Measurements from ENCODE around the gene MTHFSD.

MTHFSD gene

DNA sequence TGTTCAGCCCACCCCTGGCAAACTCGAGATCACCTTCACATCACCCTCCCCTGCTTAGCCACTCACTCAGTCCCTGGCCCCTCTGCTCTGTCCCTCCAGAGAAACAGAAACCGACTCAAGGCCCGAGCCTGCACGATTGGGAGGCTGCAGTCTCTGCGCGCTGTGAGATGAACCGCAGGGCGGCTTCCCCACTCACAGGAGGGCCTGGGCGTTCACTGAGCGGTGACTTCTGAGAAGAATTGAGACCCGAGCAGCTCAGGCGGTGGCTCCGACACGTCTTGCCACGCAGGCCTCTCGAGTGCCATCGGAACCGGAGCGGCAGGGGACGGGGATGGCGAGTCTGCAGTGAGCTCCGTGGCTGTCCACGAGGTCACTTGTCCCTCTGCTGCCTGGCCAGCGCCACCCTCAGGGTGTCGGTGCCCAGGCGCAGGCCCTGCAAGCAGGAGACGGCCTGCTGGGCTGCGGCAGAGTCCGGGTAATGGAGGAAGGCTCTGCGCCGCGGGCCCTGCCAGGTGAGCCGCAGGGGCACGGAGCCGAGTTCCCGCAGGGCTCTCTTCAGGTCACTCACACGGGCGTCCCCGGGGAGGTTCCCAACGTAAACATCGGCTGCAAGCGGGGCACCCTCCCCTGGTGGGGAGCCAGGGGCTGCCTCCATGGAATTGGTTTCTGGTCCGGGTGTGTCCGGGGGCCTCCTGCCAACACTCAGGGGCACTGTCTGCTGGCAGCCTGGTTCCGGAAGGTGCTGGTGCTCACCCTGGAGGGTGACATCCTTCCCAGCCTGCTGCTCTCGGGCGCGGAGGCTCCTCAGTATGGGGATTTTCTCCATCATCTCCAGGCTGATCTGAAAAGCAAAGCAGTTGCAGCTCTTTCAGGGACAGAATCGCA lies 23.2 kb downstream of the MTHFSD start:
- in situ Hi-C loops (cut with HindIII; ENCODE audit: low sequenced_read_pairs): no loop called here

DNA sequence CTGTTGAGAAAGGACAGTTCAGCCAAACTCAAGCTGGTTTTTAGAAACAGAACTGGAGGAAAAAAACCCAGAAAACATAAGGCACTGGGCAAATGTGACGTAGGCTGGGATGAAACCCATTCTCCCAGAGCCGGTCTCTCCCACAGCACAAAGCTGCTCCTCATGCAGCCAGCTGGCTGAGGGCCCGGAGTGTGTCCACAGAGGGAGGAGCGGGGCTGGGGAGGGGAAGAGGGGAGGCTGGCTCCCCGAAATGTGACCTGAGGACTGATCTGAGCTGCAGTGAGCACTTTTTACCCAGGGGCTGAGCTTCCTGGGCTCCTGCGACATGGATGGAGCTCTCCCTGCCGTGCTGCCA lies 23.9 kb downstream of the MTHFSD start:
- in situ Hi-C loops (cut with HindIII; ENCODE audit: low sequenced_read_pairs): no loop called here

DNA sequence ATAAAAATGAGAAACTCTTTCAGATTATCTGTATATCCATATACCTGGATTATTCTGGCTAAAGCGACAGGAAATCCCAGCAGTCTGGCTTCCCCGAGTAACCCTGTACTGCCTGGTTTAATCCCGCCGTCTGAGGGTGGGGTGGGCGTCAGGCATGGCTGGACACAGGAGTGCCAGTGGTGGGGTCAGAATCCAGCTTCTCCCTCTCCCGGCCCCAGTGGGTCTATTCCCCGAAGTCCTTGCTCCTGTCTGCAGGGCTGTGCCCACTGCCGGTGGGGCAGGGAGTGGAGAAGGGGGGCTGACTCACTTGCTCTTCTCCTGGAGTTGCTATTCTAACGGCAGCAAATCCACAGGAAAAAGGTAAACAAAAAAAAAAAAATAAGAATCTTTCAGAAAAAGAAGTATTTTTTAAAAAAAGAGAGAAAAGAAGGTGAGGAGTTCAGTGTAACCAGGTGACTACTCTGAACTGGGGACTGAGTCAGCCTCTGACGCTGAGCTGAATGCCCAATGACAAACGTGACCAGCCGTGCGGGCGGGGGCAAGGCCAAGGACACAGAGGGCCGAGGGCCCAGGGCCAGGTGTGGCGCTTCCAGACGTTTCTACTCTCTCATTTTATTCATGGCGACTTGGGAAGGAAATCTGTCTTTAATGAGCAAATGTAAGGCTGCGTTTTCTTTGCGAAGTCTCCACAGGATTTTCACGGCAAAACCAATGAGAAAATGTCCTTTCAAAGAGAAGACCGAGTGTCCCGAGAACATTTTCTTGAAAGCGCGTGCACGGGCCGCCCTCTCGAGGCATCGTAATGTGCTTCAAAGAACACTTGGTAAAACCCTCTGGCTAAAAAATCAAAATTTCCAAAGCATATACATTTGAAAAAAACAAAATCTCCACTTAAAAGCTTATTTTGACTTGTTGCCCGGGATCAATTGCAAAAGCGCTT lies 24.5 kb downstream of the MTHFSD start:
- in situ Hi-C loops (cut with HindIII; ENCODE audit: low sequenced_read_pairs): no loop called here

DNA sequence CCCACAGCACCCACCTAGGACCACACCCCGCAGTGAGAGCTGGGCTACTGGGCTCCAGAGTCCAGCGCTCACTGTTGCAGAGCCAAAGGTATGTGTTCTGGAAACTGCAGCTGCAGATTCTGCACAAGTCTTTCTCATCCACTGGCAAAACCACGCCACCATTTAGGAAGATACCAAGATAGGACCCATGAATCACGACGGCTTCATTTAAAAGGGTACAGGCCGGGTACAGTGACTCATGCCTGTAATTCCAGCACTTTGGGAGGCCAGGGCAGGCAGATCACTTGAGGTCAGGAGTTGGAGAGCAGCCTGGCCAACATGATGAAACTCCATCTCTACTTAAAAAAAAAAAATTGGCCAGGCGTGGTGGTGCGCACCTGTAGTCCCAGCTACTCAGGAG lies 25.9 kb downstream of the MTHFSD start:
- in situ Hi-C loops (cut with HindIII; ENCODE audit: low sequenced_read_pairs): no loop called here

DNA sequence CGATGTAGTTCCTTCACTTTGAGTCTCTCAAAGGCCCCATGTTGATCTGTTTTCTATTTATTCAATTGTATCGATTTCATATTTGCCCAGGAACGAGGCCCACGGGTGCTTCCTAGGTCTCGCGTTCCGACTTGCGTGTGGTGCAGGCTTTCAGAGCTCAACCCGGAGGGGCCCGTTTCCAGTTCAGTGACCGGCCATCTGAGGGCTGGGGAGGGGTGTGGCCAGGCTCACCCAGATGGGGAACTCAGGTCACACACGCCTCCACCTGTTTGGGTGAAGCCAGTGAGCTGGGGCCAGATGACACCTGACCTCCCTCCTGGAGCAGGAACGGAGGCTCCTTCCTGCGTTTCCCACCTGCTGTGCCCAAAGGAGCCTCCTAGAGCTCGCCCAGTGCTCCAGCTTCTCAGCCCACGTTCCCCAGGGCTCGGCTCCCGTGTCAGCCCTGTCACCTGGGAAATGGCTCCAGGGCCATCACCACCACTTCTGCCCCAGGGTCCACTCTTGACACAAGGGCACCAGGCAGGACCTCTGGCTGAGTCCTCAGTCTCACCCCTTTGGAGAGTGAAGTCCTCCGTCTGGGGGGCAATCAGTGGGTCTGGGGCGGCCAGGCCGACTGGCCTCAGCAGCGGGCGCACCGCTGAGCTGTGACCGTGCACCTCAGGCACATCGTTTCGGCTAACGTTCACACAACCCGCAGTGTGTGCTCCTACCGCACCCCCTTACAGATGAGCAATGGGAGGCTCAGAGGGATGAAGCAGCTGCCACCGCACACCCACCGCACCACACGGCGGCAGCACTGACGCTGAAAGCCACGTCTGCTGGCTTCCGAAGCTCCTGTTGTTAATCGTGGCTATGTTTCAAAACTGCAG lies 26.7 kb downstream of the MTHFSD start:
- in situ Hi-C loops (cut with HindIII; ENCODE audit: low sequenced_read_pairs): no loop called here

DNA sequence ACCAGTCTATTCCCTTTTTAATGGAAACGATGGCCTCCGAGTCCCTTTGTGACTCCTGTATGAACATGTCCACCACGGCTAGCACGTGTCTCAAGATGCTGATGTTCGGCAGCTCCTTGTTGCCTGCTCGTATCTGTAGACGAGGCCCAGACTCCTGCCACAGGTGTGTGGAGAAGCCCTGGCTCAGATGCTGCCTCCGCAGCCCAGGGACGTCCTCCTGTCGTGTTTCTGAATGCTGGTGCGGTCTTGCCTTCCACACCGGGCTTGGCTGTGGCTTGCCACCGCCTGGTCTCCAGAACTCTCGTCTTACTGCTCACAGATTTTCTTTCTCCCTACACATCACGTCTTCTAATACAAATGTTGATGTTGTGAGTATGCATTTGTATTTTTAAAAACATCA lies 27.7 kb downstream of the MTHFSD start:
- in situ Hi-C loops (cut with HindIII; ENCODE audit: low sequenced_read_pairs): no loop called here

DNA sequence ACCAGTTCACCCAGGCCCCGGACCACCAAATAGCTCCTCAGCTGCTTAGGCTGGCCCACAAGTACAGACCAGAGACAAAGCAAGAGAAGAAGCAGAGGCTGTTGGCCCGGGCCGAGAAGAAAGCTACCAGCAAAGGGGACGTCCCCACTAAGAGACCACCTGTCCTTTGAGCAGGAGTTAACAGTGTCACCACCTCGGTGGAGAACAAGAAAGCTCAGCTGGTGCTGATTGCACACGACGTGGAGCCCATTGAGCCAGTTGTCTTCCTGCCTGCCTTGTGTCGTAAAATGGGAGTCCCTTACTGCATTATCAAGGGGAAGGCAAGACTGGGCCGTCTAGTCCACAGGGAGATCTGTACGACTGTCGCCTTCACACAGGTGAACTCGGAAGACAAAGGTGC lies 29.3 kb downstream of the MTHFSD start:
- in situ Hi-C loops (cut with HindIII; ENCODE audit: low sequenced_read_pairs): no loop called here

DNA sequence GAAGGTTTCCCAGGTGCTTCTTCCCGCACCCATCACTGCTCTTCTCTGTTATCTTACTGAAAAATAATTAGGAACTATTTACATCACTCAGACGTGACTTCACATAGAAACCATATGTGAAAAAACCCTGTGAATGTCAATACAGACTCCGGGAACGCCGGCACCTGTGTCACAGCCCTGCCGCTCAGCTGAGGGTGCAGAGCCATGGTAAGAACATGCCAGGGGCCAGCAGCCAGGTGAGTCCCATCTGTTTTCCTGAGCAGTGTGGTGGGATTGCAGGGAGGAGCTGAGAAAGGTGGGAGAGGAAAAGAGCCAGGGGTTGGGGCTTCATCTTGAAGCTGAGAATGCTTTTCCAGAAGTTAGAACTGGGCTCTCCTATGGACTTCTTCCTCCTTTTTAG lies 31.0 kb downstream of the MTHFSD start:
- in situ Hi-C loops (cut with HindIII; ENCODE audit: low sequenced_read_pairs): loop anchor here (25.0 kb wide), 1 partner anchor 187 kb away; no protein-coding TSS in a partner anchor

DNA sequence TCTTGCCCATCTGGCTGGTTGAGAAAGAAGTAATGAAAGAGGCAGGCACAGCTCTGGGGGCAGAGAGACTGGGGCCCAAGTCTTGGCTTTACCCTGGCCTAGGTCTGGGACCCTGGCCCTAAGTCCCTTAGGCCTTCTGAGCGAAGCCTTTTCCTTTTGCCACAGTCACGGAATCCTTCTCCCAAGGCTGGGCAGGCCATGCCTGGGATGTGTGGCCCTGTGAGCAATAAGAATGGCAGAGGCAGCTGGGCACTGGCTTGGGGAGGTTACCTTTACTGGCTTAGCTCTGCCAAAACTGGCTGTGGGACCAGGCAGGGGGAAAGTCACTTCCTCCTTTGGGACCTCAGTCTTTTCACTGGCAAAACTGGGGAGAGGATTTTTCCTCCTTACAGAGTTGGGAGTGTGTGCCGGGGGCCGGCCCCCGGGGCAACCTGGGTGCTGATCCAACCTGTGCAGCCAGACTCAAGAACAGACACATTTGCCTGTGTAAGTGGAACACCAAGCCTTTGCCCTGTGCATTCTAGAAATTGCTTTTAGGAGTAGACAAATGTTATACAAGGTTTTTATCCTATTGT lies 31.8 kb downstream of the MTHFSD start:
- in situ Hi-C loops (cut with HindIII; ENCODE audit: low sequenced_read_pairs): loop anchor here (25.0 kb wide), 1 partner anchor 186 kb away; no protein-coding TSS in a partner anchor

DNA sequence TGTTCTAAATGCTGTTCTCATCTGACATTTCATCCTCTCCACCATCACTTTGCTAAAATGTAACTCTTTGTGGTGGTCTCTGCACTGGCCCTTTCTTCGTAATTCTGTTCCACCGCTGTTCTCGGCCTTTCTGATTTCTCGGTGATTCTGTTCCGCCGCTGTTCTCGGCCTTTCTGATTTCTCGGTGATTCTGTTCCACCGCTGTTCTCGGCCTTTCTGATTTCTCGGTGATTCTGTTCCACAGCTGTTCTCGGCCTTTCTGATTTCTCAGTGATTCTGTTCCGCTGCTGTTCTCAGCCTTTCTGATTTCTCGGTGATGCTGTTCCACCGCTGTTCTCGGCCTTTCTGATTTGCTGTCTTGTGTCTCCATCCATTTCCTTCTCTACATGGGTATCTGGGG lies 32.4 kb downstream of the MTHFSD start:
- in situ Hi-C loops (cut with HindIII; ENCODE audit: low sequenced_read_pairs): loop anchor here (25.0 kb wide), 1 partner anchor 185 kb away; no protein-coding TSS in a partner anchor

DNA sequence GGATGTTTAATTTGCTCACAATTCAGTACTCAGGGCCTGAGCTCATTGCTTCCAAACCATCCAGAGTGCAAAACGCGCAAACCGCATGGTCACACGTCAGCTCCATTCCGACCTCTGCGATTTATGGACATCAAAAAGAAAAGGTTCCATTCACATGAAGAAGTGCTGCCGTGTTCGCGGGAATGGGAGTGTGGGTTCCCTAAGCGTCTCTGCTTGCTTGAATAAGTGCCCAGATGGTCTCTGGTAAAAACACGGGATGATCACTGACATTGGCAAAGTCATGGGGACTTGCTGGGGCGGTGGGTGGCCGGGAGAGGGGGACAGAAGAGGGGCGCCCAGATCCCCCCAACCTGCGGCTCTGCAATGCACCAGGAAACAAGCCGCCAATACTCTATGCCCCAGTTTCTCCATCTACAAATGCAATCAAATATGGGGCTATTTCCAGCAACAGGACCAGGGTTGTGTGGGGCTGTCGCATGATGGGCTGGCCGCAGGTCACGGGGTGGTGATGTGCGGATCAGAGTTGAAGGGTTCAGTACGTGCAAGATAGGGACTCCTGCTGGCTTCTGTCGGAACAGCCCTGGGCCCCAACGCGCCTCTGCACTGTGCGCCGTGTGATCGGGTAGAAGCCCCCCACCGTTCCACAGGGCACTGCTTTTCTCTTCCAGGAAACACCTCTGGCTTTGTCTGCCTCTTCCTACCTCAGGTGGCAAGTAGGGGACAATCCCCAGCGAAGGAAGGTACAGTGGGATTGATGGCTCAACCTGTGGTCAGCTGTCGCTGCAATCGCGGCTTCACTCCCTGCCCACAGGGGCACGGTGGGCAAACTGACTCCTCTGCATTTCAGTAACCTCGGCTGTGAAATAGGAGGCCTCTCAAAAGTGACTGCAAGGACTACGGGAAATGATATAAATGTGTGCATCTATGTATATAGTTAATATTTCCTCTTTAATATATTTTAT lies 33.5 kb downstream of the MTHFSD start:
- in situ Hi-C loops (cut with HindIII; ENCODE audit: low sequenced_read_pairs): loop anchor here (25.0 kb wide), 1 partner anchor 184 kb away; no protein-coding TSS in a partner anchor

DNA sequence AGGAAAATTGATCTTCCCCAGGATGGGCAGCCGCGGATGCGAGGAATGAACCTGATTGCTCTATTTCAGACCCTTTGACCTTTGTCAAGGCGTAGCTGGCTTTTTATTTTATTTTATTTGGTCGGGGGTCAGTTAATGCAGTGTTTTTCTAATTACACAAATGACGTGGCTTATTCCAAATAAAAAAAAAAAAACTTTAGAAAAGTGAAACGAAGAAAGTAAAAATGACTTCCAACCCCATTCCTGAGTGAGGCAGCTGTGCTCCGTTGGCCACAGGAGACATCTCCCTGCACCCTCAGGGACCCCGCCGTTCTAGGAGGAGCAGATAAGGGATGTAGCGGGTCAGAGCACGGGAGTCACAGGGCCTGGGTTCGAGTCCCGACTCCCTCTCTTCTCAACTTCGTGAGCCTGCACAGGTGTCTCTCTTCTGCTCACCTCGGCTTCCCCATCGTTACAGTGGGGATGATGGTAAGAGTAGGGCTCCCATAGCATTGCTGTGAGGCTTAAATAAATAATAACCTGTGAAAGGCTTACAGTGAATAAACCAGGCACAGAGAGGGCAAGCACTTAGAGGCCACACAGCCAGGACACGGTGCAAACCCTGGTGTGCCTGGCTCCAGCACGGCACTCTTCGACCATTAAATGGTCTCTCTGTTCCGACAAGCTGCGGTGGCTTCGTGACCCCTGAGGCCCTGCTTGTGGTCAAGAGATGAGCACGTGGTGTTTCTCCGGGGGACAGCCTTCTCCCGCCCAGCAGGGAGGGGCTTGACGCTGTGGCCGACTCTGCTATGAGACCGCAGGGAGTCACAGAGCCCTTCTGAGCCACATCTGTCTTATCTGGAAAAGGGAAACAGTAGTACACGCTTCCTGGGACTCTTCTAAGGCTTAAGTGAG lies 34.5 kb downstream of the MTHFSD start:
- in situ Hi-C loops (cut with HindIII; ENCODE audit: low sequenced_read_pairs): loop anchor here (25.0 kb wide), 1 partner anchor 183 kb away; no protein-coding TSS in a partner anchor

DNA sequence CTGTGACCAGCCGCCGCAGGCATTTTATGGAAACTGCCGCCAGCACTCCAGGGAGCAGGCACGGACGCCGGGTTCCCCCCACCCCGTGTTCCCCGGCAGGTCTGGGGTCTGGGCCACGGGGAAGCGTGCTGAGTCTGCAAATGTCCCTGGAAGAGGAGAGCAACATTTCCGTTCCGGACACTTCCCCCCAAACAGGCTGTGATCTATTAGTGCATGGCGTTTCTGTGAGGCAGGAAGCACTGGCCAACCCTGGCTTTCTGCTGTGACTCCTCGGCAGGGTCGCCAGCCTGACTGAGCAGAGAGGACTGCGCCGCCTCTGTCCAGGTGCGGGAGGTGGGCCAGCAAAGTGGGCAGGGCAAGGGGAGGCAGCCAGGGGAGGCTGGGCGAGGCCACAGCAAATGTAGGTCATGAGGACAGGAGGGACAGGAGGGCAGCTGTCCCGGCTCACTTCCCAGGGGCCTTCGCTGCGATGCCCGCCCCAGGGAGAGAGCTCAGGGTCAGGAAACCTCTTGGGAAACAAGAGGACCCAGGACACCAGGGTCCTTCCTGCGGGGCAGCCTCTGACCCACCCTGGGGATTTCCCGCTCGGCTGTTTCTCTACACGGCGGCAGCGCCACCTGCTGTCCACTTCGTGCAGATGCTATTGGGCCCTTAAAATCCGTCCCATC lies 35.3 kb downstream of the MTHFSD start:
- in situ Hi-C loops (cut with HindIII; ENCODE audit: low sequenced_read_pairs): loop anchor here (10.0 to 25.0 kb wide), 3 partner anchors 75 to 315 kb away; no protein-coding TSS in a partner anchor

DNA sequence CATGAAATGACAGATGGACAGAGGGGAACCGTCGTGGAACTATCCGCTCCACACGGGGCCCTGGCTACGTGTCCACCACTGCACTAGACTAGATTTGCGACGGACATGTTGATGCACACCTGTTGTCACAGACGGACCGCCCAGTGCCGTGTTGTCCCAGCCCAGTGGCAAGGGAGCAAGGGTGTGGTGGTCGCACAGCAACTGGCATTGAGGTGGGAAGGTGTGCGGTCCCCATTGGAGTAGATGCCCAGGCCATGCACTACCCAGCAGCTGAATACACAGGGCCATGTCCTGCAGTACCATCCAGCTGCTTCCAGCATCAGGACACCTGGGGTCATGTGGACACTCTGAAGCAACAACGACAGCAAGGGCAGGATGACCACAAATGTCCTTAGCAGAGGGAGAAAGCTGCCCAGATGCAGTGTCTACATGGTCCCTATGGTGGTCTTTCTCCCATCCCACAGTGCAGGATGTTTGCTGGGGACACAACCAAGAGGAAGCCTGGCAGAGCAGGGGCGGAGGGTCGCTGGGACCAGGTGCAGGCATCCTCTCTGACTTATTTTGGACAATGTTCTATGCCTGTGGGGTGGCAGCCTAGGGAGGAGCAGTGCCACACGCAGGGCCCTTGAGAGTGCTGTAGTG lies 35.9 kb downstream of the MTHFSD start:
- in situ Hi-C loops (cut with HindIII; ENCODE audit: low sequenced_read_pairs): loop anchor here (10.0 to 25.0 kb wide), 3 partner anchors 74 to 314 kb away; no protein-coding TSS in a partner anchor

DNA sequence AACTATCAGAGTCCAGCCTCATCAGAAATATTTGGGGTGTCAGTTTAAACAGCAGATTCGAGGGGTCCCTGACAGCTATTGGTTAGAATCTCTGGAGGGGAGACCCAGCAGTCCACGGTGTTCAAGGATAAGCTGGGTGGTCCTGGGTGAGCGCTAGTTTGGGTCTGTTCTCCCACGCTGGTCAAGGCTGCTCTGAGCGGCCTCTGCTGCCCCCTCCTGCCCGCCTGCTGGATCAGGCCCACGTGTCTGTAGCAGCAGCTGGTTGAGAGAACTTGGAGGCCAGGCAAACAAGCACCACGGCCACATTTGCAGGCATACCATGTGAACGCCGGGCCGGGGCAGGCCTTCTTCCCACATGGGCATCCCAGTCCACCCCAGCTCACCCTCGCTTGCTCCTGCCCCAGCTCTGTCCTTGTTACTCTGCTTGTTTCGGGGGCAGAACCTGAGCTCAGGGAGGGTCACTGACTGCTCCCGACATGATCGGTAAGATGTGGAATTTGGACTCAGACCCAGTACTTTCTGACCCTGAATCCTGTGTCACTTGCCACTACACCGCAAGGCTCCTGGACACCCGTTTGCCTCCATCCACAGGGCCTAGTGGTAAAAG lies 37.3 kb downstream of the MTHFSD start:
- in situ Hi-C loops (cut with HindIII; ENCODE audit: low sequenced_read_pairs): loop anchor here (10.0 to 25.0 kb wide), 3 partner anchors 73 to 313 kb away; no protein-coding TSS in a partner anchor

DNA sequence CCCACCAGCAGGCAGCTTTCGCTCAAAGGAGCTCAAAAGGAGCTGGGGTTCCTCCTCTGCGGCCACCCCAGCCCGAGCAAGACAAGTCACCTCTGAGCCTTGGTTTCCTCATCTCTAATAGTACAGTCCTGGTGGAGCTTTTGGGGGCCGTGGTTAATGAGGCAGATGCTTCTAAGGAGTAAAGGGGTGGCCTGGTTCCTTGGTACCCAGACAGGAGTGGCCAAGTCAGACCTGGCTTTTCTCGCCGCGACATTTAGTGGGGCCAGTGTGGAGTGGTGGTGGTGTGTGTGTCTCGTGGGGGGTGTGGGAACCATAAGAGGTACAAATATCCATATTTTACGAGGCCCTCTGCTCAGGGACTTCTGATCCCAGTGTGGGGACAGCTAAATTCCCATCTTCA lies 38.0 kb downstream of the MTHFSD start:
- in situ Hi-C loops (cut with HindIII; ENCODE audit: low sequenced_read_pairs): loop anchor here (10.0 to 25.0 kb wide), 3 partner anchors 72 to 312 kb away; no protein-coding TSS in a partner anchor
